NCI-H128 (cell line): ENCODE data around the gene NUP188.

Experiments used
- DNase-seq: peaks from one replicate; lab custom pipeline; 2025; ENCODE audit not compliant: unreplicated experiment; lab: John Stamatoyannopoulos, UW

Gene NUP188

DNA sequence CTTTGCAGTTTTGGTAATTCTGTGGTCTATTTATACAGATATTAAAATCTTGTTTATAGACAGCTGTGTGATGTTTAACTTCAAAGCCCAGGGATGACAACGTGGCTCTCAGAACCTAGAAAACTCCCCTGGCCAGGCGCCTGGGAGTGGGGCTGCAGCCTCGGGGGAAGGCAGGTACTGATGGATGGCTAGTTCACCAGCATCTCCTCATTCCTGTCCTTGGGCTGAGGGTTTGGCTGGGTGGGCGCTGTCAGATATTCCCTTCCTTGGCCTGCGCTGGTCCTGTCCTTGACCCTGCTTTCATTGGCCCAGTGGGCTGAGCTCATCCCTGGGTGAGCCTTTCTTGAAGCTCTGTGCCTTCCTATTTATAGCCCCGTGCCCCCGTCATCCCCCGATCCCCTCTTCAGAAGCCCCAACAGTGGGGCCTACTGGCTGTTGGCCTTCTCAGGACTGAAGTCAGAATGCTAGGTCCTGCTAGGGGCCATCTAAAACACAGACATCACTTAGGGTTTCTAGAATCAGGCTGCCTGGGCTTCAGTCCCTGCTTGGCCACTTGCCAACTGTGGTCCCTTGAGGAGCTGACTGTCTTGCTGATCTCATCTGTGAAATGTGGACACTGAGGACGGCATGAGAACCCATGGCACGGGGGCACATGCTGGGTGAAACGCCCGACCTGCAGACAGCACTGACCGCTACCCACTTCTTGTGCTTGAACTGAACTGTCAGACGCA lies 59.7 kb downstream of the NUP188 start:
- DNase-seq: no peak

DNA sequence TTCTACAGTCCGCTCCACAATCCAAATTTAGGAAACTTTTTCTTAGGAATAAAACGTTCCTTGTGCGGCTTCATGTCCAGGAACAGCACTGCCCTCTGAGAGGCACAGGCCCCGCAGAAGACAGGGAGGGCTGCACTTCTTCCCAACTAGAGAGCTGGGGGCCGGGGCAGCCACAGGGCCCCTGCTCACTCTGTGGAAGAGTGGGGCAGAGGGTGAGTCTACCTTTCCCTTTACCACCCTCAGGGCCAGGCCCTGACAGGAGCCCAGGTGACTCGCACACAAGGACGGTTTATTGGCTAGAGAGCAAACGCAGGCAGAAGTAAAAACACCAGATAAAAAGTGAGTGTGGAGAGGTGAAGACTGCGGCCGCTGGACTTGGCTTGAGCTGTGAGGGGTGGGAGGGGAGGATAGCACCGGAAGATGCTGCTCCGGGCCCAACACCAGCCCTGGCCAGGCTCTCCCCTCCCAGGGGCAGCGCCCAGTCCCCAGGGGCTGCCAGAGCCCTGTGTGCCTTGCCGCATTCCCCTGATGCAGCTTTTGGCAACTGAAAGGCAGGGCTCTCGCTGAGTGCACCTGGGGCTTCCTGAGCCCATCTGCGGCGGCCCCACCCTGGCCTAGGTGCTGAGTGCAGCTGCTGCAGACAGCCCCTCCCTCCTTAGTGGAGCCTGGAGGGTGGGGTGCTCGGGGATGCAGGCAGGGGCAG lies 60.4 kb downstream of the NUP188 start:
- DNase-seq: no peak

DNA sequence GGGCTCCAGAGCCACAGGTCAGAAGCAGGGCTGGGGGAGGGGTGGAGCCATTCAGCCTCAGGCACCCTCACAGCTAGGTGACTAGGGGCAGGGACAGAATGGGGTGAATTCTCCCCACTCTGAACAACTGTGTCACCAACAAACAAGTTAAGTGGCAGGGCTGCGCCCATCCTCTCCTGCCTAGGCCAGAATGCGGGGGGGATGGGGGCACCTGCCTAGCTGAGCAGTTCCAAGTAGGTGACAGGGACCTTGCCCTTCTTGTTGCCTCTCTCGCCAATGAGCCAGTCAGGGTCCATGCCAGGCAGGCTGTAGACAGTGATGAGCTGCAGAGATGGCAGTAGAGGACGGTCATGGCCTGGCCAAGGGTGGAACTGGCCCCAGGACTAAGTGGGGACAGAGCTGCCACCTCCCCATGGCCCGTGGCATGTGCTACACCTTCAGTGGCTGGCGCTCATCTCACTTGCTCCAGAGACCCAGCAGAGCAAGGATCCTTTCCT lies 61.0 kb downstream of the NUP188 start:
- DNase-seq: no peak

DNA sequence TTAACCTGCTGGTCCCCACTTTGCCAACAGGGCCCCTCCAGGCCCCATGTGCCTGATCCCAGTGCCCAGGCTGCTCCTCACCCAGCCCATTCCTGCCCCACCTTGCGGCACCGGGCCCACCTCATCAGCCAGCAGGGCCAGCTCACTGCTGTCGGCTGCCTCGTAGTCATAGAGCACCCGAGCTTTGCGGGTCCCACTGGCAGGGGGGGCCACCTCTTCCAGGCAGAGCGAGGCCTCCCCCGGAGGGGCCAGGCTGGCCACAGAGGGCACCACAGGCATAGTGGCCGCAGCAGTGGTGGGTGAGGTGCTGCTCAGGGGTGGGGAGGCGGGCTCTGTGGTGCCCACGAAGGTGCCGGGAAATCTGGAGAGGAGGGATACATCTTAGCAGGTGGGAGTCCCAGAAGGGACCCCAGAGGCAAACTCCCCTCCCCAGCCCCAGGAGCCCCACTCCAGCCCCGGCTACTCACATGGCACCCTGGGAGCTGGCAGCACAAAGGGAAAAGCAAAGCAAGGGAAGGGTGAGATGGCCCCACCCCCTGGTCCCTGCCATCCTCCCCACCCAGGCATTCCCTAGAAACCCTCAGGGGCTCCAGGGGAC lies 61.6 kb downstream of the NUP188 start:
- no peak for DNase-seq

DNA sequence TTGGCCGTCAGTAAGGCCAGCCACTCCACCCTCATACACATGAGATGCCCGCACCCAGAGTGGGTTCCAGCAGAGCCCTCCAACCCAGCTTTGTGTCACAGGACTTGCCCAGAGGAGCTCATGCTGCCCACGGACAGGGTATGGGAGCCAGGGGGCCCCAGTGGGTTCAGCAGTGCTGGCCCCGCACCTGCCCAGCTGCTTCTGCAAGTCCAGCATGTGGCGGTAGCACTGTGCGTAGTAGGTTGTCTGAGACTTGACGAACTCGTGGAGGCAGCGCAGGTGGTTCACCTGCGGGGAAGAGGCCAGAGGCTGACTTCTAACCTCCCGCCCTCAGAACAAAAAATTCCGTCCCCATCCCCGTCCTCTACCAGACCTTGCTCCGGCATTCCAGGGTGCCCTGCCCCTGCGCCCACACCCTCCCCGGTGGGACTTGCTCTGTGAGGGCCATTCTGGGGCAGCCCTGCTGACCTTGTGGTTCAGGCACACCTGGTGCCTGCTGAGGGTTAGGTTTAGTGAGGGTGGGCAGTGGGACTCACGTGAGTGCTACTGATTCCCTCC lies 62.2 kb downstream of the NUP188 start:
- DNase-seq: no peak

DNA sequence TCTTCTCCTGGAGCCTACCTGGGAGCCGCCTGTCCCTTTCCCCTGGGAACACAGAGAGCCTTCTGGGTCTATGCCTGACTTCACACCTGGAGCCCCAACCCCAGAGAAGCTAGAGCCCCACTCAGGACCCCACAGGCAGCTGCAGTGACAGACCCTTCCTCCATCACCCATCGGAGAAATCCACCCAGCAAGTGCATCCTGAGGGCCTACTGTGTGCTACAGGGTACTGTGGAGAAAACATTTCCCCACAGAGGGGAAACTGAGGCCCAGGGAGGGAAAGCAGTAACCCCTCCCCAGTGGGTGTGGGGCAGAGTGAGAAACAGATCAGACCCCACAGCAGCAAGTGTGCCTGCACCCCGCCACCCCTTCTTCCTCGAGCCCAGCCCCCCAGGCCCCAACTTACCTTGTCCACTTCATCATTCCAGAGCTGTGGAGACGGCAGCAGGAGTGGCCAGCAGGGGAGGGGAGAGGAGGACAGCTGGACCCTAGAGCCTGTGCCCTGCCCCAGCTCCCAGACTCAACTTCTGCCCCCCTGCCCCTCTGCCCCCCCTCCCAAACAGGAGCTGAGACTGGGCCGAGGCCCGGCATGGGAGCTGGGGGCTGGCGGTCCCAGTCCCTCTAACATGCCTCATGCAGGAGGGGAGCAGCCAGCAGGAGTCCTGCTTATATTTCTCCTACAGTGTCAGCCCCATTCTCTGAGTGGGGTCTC lies 62.9 kb downstream of the NUP188 start:
- DNase-seq: no peak

DNA sequence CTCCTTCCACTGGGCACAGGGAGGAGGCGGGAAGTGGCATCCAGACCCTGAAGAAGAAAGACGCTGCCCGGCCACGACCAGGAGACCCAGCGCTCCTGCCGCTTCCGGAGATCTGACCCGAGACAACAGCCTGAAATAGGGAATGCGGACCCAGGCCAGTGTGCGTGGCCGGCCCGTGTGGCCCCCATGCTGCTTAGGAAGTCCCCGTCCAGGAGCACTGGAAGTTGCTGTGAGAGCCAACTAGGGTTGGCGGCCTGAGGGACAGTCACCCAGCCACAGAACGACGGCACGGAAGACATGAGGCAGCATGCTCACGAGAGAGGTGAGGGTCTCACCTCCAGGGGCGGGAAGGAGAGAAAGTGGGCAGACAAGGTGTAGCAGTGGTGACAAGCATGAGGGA lies 63.7 kb downstream of the NUP188 start:
- DNase-seq: no peak

DNA sequence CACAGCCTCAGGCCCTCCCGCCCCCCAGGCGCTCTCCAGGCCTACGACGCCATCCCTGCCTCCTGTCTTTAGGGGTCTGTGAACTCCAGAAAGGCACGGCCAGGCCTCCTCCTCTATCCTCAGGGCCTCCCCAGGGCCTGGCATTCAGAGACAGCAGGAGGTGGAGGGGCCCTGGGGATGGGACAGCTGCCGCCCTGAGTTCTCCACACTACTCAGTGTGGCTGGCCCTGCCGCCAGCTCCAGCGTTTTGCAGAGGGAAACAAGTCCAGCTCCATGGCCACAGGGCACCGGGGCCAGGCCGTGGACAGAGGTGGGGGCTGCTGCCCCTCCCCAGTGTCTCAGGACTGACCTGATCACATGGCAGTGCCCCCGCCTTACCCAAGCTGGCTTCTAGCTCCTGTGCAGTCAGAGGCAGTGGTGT lies 64.3 kb downstream of the NUP188 start:
- no peak for DNase-seq

DNA sequence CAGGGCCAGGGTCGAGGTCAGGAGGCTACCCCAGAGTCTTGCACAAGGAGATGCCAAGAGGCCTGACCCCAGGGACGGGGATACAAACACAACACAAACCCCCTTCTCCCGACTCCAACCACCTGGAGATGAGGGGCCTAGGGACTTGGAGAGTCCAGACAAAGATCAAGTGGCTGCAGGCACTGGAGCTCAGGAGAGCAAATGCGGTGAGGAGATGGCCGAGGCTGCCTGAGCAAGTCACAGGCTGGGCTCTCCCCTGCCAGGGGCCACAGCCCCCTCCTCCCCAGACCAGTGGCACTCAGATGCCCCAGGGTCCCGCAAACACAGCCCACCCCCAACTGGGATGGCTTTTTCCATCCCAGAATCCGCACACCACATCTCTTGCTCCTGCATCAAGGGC lies 64.8 kb downstream of the NUP188 start:
- DNase-seq: no peak

DNA sequence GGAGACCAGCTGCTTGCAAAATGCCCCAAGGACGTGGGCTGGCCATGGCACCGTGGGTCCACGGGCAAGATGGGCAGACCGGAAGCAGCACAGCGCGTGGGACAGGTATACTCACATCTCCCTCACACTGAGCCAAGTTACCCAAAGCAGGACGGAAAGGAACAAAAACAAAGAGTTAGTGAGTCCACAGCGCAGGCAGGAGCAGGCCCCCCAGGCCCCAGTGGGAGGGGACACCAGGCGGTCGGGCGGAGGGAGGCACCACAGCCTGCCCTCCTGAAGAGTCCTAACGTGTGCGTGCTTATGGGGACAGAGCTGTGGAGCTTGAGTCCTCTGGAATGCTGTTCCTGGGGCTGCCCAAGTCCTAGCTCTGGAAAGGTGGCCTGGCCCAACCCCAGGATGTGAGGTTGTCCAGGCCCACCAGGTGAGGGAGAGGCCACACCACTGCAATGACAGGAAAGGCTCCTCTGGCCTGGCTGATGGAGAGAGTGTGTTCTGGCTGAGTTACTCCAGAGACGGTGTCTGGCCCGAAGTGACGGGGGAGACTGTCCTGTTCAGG lies 65.5 kb downstream of the NUP188 start:
- no peak for DNase-seq

DNA sequence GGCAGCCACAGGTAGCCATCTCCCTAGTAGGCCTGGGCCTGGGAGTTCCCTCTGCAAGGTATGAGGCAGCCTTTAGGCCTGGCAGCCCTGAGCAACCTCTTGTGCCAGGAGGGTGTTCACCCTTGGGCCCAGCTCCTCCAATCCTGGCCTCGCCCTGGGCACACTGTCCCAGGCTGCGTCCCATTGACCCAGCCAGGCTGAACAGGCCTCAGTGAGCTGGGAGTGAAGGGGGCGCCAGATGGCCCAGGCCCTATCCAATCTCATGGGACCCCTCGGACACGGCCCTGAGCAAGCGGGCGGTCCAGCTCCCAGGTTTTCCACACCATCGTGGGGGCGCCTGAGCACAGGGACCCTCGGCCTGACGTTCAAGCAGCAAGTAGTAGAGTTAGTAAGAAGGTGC lies 66.2 kb downstream of the NUP188 start:
- no peak for DNase-seq

DNA sequence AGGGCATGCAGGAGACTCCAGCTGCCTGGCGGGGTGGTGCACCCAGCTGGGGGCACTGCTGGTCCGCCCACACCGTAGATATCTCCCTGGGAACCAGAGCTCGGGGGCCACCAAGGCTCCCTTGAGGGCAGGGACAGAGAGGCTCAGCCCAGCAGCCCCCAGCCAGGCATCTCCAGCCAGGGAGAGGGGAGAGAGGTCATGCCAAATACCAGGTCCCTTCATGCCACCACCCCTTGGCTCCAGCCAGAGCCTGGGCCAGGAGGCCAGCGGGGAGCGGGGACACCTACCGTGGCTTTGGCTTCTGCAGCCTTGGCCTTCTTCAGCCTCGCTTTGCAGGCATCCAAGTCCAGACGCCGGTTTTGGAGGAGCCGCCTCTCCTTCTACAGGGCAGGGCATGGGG lies 66.6 kb downstream of the NUP188 start:
- no peak for DNase-seq

DNA sequence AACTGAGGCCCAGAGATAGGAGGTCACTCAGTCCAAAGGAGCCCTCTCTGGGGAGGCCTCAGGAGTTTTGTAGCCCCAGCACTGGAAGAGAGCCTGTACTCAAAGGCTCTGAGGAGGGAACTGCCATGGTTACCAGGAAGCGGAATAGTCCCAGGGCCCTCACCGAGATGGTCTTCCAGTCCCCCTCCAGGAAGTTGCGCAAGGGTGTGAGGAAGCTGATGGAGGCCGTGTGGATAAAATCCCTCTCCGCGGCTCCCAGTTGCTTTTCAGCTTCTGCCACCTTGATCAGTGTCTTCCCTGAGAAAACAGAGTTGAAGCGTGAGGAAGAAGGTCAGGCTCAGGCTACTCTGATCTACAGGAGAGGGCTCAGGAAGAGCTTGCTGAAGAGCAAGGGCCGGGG lies 67.1 kb downstream of the NUP188 start:
- DNase-seq: no peak

DNA sequence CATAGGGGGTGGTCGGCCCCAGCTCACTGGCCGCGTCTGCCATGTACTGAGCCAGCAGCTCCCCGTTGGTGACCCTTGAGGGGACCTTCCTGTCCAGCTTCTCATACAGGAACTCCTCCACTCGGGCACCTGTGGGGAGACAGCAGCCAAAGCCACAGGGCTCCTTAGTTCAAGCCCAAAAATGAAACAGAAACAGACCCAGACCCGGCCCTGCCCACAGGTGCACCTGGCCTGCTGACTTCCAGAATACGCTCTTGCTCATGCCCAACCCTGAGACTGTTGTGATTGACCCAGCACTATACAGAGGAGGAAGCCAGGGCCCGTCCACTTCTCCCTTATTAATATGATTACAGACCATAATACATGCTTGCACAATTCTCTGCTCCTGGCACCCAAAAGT lies 73.6 kb downstream of the NUP188 start:
- no peak for DNase-seq

DNA sequence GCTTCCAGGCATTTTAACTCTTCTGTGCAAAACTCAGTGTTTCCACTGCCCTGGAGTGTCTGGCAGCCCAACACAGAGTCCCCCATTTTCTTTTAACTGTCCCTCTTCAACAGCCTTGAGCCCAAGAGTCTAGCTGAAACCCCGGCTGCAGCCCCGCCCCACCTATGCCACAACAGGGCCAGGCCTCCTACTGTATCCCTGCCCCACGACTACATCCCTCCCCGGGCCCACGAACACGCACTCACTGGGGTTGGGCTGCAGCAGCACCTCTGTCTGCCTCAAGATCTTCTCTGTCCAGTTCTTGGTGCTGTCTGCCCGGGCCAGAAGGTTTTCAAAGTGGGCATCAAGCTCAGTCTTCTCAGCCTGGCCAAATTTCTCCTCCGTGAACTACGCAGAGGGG lies 74.5 kb downstream of the NUP188 start:
- DNase-seq: no peak

DNA sequence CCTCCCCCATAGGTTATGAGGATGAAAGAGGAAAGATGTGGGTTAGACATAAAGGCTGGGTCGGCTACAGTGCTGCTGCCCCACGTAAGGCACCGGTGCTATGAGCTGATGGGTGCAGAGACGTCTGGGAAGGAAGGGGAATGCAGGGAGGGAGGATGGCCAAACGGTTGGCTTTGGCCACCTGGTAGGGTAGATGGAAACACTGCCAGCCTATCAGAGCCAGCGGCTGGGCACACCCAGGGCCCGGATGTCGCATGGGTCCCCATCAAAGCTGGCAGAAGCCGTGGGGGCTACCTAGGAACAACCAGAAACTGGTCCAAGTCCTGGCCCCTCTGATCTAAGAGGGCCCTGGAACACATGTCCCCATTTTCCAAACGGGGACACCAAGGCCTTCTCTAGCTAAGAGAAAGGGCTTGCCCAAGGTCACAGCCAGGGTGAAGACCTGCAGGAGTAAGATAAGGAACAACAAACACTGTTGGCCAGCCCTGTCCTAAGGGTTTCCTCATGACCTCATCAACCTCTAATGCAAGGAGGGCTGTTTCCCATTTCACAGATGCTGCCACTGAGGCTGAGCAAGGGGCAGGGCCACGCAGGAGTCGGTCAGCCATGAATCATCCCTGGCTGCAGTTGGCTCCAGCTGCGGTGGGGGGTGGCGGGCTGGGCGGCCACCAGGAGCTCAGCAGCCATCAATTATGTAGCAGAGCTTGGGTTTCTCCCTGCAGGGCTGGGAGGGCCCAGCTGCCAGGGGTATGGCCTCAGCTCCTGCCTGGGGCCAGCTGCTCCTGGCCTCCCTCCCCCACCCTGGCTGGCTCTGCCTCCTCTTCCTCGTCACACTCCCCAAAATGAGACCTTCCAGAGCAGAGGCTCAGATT lies 75.8 kb downstream of the NUP188 start:
- no peak for DNase-seq

DNA sequence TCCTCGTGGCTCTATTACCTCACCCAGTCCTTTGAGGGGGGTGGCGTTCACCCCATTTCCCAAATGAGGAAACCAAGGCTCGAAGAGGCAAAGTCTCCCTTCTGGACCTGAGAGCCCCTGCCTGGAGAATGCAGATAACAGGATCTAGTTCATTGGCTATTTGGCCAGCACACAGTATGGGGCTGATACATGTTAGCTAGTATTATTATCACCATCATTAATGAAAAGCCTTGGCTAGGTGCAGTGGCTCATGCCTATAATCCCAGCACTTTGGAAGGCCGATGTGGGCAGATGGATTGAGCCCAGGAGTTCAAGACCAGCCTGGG lies 76.4 kb downstream of the NUP188 start:
- DNase-seq: no peak

DNA sequence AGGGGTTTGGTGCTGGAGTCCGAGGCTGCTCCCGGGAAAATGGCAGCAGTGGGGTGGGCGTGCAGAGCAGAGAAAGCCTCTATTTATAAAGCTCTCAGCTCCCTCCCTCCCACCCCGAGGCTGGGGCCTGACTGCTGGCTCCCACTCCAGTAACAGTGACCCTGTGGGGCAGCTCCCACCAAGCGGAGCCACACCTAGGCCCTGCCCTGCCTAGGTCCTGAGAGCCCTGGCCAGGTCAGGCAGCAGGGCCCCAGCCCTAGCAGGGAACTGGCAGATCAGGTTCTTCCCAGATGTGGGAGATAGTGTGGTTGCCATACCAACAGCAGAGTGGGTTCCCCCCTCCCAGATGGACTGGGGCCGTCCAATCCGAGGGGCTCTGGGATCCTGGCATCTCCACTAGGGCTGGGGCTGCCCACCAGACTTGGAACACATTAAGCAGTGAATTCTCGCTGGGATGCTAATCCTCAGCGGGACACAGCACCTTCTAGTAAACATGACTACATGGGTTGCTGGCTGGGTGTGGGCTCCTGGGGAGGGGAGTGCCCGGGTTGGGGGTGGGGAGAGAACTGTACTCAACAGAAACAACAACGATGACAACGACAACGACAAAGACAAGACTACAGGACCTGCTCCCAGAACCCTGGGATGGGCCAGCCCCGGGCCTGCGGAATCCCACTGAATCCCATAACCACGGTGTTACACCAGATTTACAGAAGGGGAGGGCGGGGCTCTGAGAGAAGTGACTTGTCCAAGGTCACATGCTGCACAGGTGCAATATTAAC lies 79.1 kb downstream of the NUP188 start:
- DNase-seq: no peak

DNA sequence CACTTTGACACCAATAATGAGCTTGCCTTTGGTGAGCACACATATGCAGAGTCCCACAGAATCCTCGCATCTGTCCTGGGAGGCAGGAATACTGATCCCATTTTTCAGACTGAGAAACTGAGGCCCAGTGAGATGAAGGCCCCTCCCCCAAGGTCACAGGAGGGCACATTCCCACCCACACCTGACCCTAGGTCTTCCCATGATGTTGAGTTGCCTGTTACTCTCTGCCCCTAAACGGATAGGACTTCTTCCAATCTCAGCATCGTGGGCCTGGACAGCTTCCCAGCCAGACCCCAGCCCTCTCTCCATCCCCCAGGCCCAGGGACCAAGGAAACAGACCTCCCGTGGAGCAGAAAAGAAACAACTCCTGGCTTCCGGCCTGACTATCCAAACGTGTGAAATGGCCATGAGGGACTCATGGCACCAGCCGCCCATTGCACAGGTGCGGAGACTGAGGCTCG lies 79.8 kb downstream of the NUP188 start:
- DNase-seq: no peak
